Neural progenitor cell (in vitro differentiated cells): ENCODE measurements around the gene NPAP1. TPM values are rescaled to one million over a fixed set of nuclear protein-coding genes. Genes with fewer than 3 reads are reported as not detected.
"Not testable (repeated sequence)": the region's sequence is repeated elsewhere in the genome, so short reads cannot be mapped to it uniquely, and the experiment has no call there.

Source experiments
- DNase-seq: peaks from one replicate; pipeline ENCODE4 v3.0.0-alpha.2; 2016; ENCODE audit warnings: low spot score
- H2AFZ ChIP-seq: fragments of 200-600 bp; sonication (generic); replicated peaks from 2 replicates; pipeline ENCODE4 v1.6.1; 2016; ENCODE audit warnings: antibody characterized with exemption
- H3F3A ChIP-seq: fragments of 200-600 bp; sonication (generic); 2 replicates; pipeline ENCODE4 v1.6.1; 2016; ENCODE audit warnings: antibody characterized with exemption, low read depth
- H3K27ac ChIP-seq: fragments of 200-600 bp; sonication (generic); 2 replicates; pipeline ENCODE4 v1.5.1; 2016; ENCODE audit warnings: mild to moderate bottlenecking
- H3K27me3 ChIP-seq: fragments of 200-600 bp; sonication (generic); 2 replicates; pipeline ENCODE4 v1.6.1; 2016; ENCODE audit warnings: mild to moderate bottlenecking, moderate library complexity
- H3K36me3 ChIP-seq: fragments of 200-600 bp; sonication (generic); 2 replicates; pipeline ENCODE4 v1.5.1; 2016
- H3K4me1 ChIP-seq: fragments of 200-600 bp; sonication (generic); 2 replicates; pipeline ENCODE4 v1.6.1; 2016; ENCODE audit warnings: mixed run types
- H3K4me2 ChIP-seq: fragments of 200-600 bp; sonication (generic); 2 replicates; pipeline ENCODE4 v1.6.1; 2016
- H3K4me3 ChIP-seq: fragments of 200-600 bp; sonication (generic); 2 replicates; pipeline ENCODE4 v1.5.1; 2016
- H3K79me2 ChIP-seq: fragments of 200-600 bp; sonication (generic); 2 replicates; pipeline ENCODE4 v1.6.1; 2016; ENCODE audit warnings: low read depth
- H3K9ac ChIP-seq: fragments of 200-600 bp; sonication (generic); 2 replicates; pipeline ENCODE4 v1.6.1; 2016
- H3K9me3 ChIP-seq: fragments of 200-600 bp; sonication (generic); 2 replicates; pipeline ENCODE4 v1.5.1; 2016; ENCODE audit warnings: low read depth
- H4K20me1 ChIP-seq: fragments of 200-600 bp; sonication (generic); 2 replicates; pipeline ENCODE4 v1.6.1; 2016; ENCODE audit warnings: low read depth
- H3K27ac Mint-ChIP-seq: 3 replicates; pipeline ENCODE4 v1.8.0; 2021; ENCODE audit warnings: mixed read lengths
- H3K27me3 Mint-ChIP-seq: 2 replicates; pipeline ENCODE4 v1.8.0; 2022; ENCODE audit warnings: low read depth, mild to moderate bottlenecking, inconsistent platforms, moderate library complexity, mixed read lengths; ENCODE audit not compliant: insufficient read depth
- H3K36me3 Mint-ChIP-seq: 3 replicates; pipeline ENCODE4 v1.8.0; 2021; ENCODE audit warnings: mixed read lengths
- H3K4me1 Mint-ChIP-seq: 3 replicates; pipeline ENCODE4 v1.8.0; 2021; ENCODE audit warnings: mixed read lengths
- H3K4me3 Mint-ChIP-seq: 3 replicates; pipeline ENCODE4 v1.8.0; 2021; ENCODE audit warnings: mild to moderate bottlenecking, moderate library complexity, mixed read lengths
- H3K9me3 Mint-ChIP-seq: 3 replicates; pipeline ENCODE4 v1.8.0; 2020; ENCODE audit warnings: mixed read lengths
- EZH2 ChIP-seq: fragments of 200-600 bp; sonication (generic); IDR thresholded peaks from 2 replicates; pipeline ENCODE4 v1.6.1; 2017; ENCODE audit warnings: antibody characterized with exemption, mild to moderate bottlenecking, moderate library complexity
- EZH2phosphoT487 ChIP-seq: fragments of 200-600 bp; sonication (generic); IDR thresholded peaks from 2 replicates; pipeline ENCODE4 v1.6.1; 2017; ENCODE audit warnings: antibody characterized with exemption
- total RNA-seq: library from RNA; depleted of rRNA; stranded (reverse); fragments of >200 nt; gene quantifications from 2 replicates; pipeline ENCODE4 v1.2.3, GENCODE V29; 2015; ENCODE audit warnings: low replicate concordance
- TF ChIP-seq, protein P1 (sequence below): fragments of 200-600 bp; sonication (generic); IDR thresholded peaks from 2 replicates; pipeline ENCODE4 v1.5.1; 2017; ENCODE audit warnings: antibody characterized with exemption, mild to moderate bottlenecking

The NPAP1 gene
- total RNA-seq, 1 donor from 2014 or later: not detected

DNA sequence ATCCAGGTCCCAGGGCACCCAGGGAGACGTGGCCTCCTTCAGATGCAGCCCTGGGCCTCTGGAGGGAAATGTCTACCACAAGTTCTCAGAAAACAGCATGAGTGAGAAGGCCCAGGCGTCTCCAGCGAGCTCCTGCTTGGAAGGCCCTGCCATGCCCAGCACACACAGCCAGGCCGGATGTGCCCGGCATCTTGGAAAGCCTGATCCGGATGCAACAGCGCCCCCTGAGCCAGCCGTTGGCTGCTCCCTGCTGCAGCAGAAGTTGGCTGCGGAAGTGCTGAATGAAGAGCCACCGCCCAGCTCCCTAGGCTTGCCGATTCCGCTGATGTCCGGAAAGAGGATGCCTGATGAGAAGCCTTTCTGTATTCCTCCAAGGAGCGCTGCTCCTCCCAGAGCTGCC is 856 bp downstream of the NPAP1 start:
- H3K27me3 ChIP-seq: no peaks in the 10 kb centered on the region
- H3K4me2 ChIP-seq: no peak overlapping the region
- Mint-ChIP-seq H3K27ac (no peak overlapping the region), H3K36me3 (no peaks in the 10 kb centered on the region), H3K27me3 (no peaks in the 10 kb centered on the region), H3K4me3 (no peak overlapping the region), H3K9me3 (peaks cover 26% of the 10 kb centered on the region), H3K4me1 (no peaks in the 10 kb centered on the region)
- peak; percentile 27 for DNase-seq
- peaks cover 2% of the 10 kb centered on the region for H3K9me3 ChIP-seq
- no peaks in the 10 kb centered on the region for H4K20me1 ChIP-seq
- no peak overlapping the region for H3K9ac ChIP-seq
- H3K27ac ChIP-seq: no peak overlapping the region
- no peaks in the 10 kb centered on the region for H3F3A ChIP-seq
- no peak overlapping the region for H2AFZ ChIP-seq
- H3K4me3 ChIP-seq: no peak overlapping the region
- no peaks in the 10 kb centered on the region for H3K36me3 ChIP-seq
- H3K79me2 ChIP-seq: no peaks in the 10 kb centered on the region
- TF ChIP-seq, protein P1, sequence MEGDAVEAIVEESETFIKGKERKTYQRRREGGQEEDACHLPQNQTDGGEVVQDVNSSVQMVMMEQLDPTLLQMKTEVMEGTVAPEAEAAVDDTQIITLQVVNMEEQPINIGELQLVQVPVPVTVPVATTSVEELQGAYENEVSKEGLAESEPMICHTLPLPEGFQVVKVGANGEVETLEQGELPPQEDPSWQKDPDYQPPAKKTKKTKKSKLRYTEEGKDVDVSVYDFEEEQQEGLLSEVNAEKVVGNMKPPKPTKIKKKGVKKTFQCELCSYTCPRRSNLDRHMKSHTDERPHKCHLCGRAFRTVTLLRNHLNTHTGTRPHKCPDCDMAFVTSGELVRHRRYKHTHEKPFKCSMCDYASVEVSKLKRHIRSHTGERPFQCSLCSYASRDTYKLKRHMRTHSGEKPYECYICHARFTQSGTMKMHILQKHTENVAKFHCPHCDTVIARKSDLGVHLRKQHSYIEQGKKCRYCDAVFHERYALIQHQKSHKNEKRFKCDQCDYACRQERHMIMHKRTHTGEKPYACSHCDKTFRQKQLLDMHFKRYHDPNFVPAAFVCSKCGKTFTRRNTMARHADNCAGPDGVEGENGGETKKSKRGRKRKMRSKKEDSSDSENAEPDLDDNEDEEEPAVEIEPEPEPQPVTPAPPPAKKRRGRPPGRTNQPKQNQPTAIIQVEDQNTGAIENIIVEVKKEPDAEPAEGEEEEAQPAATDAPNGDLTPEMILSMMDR: peak; percentile 30
- TF ChIP-seq EZH2: no peak
- H3K4me1 ChIP-seq: no peaks in the 10 kb centered on the region

DNA sequence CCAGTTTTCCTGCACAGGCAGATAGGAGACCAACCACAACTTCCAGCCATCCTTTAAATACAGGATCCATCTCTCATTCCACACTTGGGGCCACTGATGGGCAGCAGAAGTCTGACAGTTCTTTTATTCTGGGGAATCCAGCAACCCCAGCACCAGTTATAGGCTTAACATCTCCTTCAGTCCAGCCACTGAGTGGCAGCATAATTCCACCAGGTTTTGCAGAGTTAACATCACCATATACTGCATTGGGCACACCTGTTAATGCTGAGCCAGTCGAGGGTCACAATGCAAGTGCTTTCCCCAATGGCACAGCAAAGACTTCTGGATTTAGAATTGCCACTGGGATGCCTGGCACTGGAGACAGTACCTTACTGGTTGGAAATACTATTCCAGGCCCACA is 2.9 kb downstream of the NPAP1 start:
- Histone ChIP-seq H3K36me3 (no peaks in the 10 kb centered on the region), H3K4me1 (no peaks in the 10 kb centered on the region), H3K79me2 (no peaks in the 10 kb centered on the region), H3F3A (no peaks in the 10 kb centered on the region), H3K27ac (no peak overlapping the region), H3K9ac (no peak overlapping the region), H4K20me1 (no peaks in the 10 kb centered on the region), H3K9me3 (no peaks in the 10 kb centered on the region), H2AFZ (no peak overlapping the region), H3K4me3 (no peak overlapping the region), H3K27me3 (no peaks in the 10 kb centered on the region), H3K4me2 (no peak overlapping the region)
- Mint-ChIP-seq H3K36me3 (no peaks in the 10 kb centered on the region), H3K4me1 (no peaks in the 10 kb centered on the region), H3K27ac (no peak overlapping the region), H3K9me3 (peaks cover 26% of the 10 kb centered on the region), H3K27me3 (no peaks in the 10 kb centered on the region), H3K4me3 (no peak overlapping the region)
- peak; percentile 8 for DNase-seq
- TF ChIP-seq EZH2phosphoT487: no peak
- no peak for TF ChIP-seq EZH2
- TF ChIP-seq, protein P1: peak; percentile 22

DNA sequence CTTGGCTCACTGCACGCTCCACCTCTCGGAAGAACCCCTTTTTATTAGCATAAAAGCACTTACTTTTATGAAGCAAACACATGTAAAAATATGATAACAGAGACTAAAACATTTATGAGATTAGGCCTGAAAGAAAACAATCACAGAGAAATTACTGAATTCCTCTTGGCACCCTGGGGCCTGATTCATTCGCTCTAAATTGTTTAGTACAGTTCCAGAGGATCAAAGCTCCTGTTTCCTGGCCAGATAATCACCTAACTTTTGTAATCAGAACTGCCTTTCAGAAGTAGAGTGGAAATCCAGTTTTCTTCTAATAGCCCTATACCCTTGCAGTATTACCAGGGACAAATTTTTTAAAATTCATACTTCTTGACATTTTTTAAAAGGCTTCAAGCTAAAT is 6.4 kb downstream of the NPAP1 start:
- Histone ChIP-seq H3K9ac (no peak overlapping the region), H3K4me2 (no peak overlapping the region), H3K27ac (no peak overlapping the region), H3K9me3 (no peaks in the 10 kb centered on the region), H3K4me1 (no peaks in the 10 kb centered on the region), H3K79me2 (no peaks in the 10 kb centered on the region), H3K4me3 (no peak overlapping the region), H3K36me3 (no peaks in the 10 kb centered on the region), H3F3A (no peaks in the 10 kb centered on the region), H2AFZ (no peak overlapping the region), H3K27me3 (no peaks in the 10 kb centered on the region), H4K20me1 (no peaks in the 10 kb centered on the region)
- Mint-ChIP-seq H3K36me3 (no peaks in the 10 kb centered on the region), H3K4me3 (no peak overlapping the region), H3K27me3 (no peaks in the 10 kb centered on the region), H3K9me3 (peaks cover 24% of the 10 kb centered on the region), H3K27ac (no peak overlapping the region), H3K4me1 (no peaks in the 10 kb centered on the region)
- no peak for DNase-seq
- TF ChIP-seq EZH2phosphoT487 (no peak), EZH2 (no peak)
- TF ChIP-seq, protein P1: no peak

DNA sequence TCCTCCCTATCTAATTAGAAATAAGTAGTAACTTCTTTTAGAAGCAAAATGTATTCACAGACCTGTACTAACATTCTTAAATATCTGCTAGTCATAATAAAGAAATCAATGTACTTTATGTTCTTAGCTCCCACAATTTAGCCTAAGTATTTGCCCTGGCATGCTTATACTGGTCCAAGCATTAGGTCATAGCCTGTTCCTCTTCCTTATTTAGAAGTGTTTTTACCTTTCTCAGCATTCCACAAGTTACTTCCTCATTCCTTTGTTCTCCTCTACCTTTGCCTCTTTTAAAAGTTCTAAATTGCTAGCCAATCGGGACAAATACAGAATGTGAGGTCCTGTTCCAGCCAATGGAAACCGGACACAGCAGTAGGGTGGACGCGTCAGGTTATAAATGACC is 7.3 kb downstream of the NPAP1 start:
- H3K4me1 ChIP-seq, H3K79me2 ChIP-seq, H3K4me3 Mint-ChIP-seq, H3K36me3 ChIP-seq, H3K27me3 ChIP-seq, H3K4me1 Mint-ChIP-seq, H3K27ac ChIP-seq, H3K27me3 Mint-ChIP-seq, H3K9me3 ChIP-seq, H3K27ac Mint-ChIP-seq, H4K20me1 ChIP-seq, H2AFZ ChIP-seq, H3K36me3 Mint-ChIP-seq, H3K4me3 ChIP-seq, H3K4me2 ChIP-seq, H3F3A ChIP-seq, DNase-seq, H3K9ac ChIP-seq: not testable (repeated sequence)
- H3K9me3 Mint-ChIP-seq: peaks cover 14% of the 10 kb centered on the region
